Spleen (tissue), 3 donors: ENCODE data around the gene CDKN1B.

Source experiments
- POLR2A ChIP-seq, 3 donors: fragments of 450-650 bp; IDR thresholded peaks; one replicate each; pipeline ENCODE4 v1.5.1; 2017; ENCODE audit warnings: antibody characterized with exemption in 3 of 3, mild to moderate bottlenecking in 1 of 3
- POLR2AphosphoS5 ChIP-seq, 3 donors: sonication (generic); formaldehyde crosslinking; IDR thresholded peaks; one replicate each; pipeline ENCODE4 v1.5.1; 2017; ENCODE audit warnings: antibody characterized with exemption in 3 of 3

DNA sequence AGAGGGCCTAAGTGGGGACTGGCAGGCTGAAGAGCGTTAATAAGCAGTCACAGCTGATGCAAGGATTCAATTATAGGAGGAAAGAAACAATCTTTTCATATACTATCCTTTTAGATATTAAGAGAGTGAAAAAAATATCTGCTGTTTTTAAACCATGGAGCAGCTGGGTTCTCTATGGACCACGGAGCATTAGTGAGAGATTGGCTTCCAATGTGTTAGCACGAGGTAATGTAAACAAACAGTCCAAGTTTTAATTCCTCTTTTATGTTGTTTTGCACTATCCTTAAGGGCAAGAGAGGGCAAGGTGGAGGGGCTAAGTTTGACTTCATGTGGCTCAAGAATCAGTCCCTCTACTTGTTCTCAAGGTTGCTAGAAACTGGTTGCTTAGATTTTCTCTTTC, 30.9 kb downstream of the CDKN1B start:
- TF ChIP-seq POLR2AphosphoS5 (IDR thresholded peaks at IDR 0.05) (no peak), POLR2A (IDR thresholded peaks at IDR 0.05) (no peak)
